ENCODE measurements around the gene KEAP1.

Gene KEAP1

GRCh38 chr19:10525636-10526035 is 22.5 kb upstream of the KEAP1 start:
- DNase-seq (ENCODE audit: low read depth in 4 of 4, low spot score in 1 of 4) = no peak

GRCh38 chr19:10523135-10523636 is 20.0 kb upstream of the KEAP1 start:
- no peak for DNase-seq (ENCODE audit: low read depth in 4 of 4, low spot score in 1 of 4)

- DNase-seq (ENCODE audit: low read depth in 4 of 4, low spot score in 1 of 4) = no peak
Measured at GRCh38 chr19:10521461-10522171, 18.5 kb upstream of the KEAP1 start.

- no peak for DNase-seq (ENCODE audit: low read depth in 4 of 4, low spot score in 1 of 4)
Measured at GRCh38 chr19:10520652-10521318, 17.6 kb upstream of the KEAP1 start.

- no peak for DNase-seq (ENCODE audit: low read depth in 4 of 4, low spot score in 1 of 4)
Measured at GRCh38 chr19:10519421-10519820, 16.3 kb upstream of the KEAP1 start.

GRCh38 chr19:10518444-10519361 is 15.5 kb upstream of the KEAP1 start:
- no peak for DNase-seq (ENCODE audit: low read depth in 4 of 4, low spot score in 1 of 4)

- DNase-seq (ENCODE audit: low read depth in 4 of 4, low spot score in 1 of 4) = no peak
Measured at GRCh38 chr19:10517760-10518443, 14.7 kb upstream of the KEAP1 start.

- DNase-seq (ENCODE audit: low read depth in 4 of 4, low spot score in 1 of 4) = no peak
Measured at GRCh38 chr19:10517361-10517759, 14.2 kb upstream of the KEAP1 start, which contains the start of gene S1PR5. TSS of gene S1PR5 (minus strand) at chr19:10517447. CDS start at chr19:10515011, 2,436 bp downstream.

GRCh38 chr19:10516671-10517286 is 13.6 kb upstream of the KEAP1 start:
- DNase-seq (ENCODE audit: low read depth in 4 of 4, low spot score in 1 of 4) = no peak

- DNase-seq (ENCODE audit: low read depth in 4 of 4, low spot score in 1 of 4) = no peak
Measured at GRCh38 chr19:10516064-10516385, 12.9 kb upstream of the KEAP1 start.

GRCh38 chr19:10514211-10515145 is 11.3 kb upstream of the KEAP1 start:
- DNase-seq (ENCODE audit: low read depth in 4 of 4, low spot score in 1 of 4) = peak in 2 of 4 experiments; percentile 27 to 33

- no peak for DNase-seq (ENCODE audit: low read depth in 4 of 4, low spot score in 1 of 4)
Measured at GRCh38 chr19:10513223-10513622, 10.1 kb upstream of the KEAP1 start.

- peak in 3 of 4 experiments; percentile 20 to 52 (median 44) for DNase-seq (ENCODE audit: low read depth in 4 of 4, low spot score in 1 of 4)
Measured at GRCh38 chr19:10510301-10510802, 7.2 kb upstream of the KEAP1 start.

GRCh38 chr19:10508707-10509106 is 5.6 kb upstream of the KEAP1 start:
- DNase-seq (ENCODE audit: low read depth in 4 of 4, low spot score in 1 of 4) = peak in 1 of 4 experiments; percentile 21

GRCh38 chr19:10508036-10508435 is 4.9 kb upstream of the KEAP1 start:
- no peak for DNase-seq (ENCODE audit: low read depth in 4 of 4, low spot score in 1 of 4)

GRCh38 chr19:10505583-10506229 is 2.5 kb upstream of the KEAP1 start:
- peak; percentile 71 to 82 (median 78) for DNase-seq (ENCODE audit: low read depth in 4 of 4, low spot score in 1 of 4)

- DNase-seq (ENCODE audit: low read depth in 4 of 4, low spot score in 1 of 4) = peak; percentile 72 to 89 (median 80)
Measured at GRCh38 chr19:10502524-10503001, 593 bp downstream of the KEAP1 start.

GRCh38 chr19:10501971-10502523 is 1.1 kb downstream of the KEAP1 start:
- DNase-seq (ENCODE audit: low read depth in 4 of 4, low spot score in 1 of 4) = peak in 3 of 4 experiments; percentile 18 to 42 (median 37)

All from stimulated activated CD4-positive, alpha-beta T cell treated with anti-CD3 and anti-CD28 coated beads, Interleukin-1b, Interleukin-23, amount 100 ng/mL, for 24 hours (primary cell).